Measurements from ENCODE around the gene BMPER.

GRCh38 chr7:34128762-34129161 lies 223.4 kb downstream of the BMPER start:
- TF ChIP-seq CTCF (conservative IDR thresholded peaks at IDR 0.05) (no peak), EZH2 (IDR thresholded peaks at IDR 0.05; ENCODE audit: low read depth) (no peak)
